HUES48 (cell line): ENCODE measurements around the gene ITPRID1.
"Not testable (repeated sequence)": the region's sequence is repeated elsewhere in the genome, so short reads cannot be mapped to it uniquely, and the experiment has no call there.

ENCODE experiments used
- H3K27ac ChIP-seq: one replicate; pipeline ENCODE4 v1.7.0; 2013; ENCODE audit warnings: low read depth, low read length, inconsistent platforms
- H3K27me3 ChIP-seq: 2 replicates; pipeline ENCODE4 v1.6.1; 2013; ENCODE audit warnings: mild to moderate bottlenecking, low read length; ENCODE audit not compliant: control insufficient read depth, insufficient read depth
- H3K36me3 ChIP-seq: 2 replicates; pipeline ENCODE4 v1.6.1; 2013; ENCODE audit warnings: low read length; ENCODE audit not compliant: control insufficient read depth, insufficient read depth
- H3K4me1 ChIP-seq: 2 replicates; pipeline ENCODE4 v1.6.1; 2013; ENCODE audit warnings: mild to moderate bottlenecking, low read length; ENCODE audit not compliant: control insufficient read depth, insufficient read depth
- H3K4me3 ChIP-seq: 2 replicates; pipeline ENCODE4 v1.5.1; 2013; ENCODE audit warnings: mild to moderate bottlenecking, low read depth, low read length
- H3K9ac ChIP-seq: 2 replicates; pipeline ENCODE4 v1.6.1; 2013; ENCODE audit warnings: mild to moderate bottlenecking, low read depth, low read length, moderate library complexity
- H3K9me3 ChIP-seq: 2 replicates; pipeline ENCODE4 v1.6.1; 2013; ENCODE audit warnings: low read length; ENCODE audit not compliant: control insufficient read depth, insufficient read depth

Gene ITPRID1

GRCh38 chr7:31516680-31517502 is 3.0 kb downstream of the ITPRID1 start:
- no peaks in the 10 kb centered on the region for H3K27me3 ChIP-seq
- no peak overlapping the region for H3K4me3 ChIP-seq
- H3K9me3 ChIP-seq: peaks cover 6% of the 10 kb centered on the region; the same call in 1 of the 2 replicates
- no peak overlapping the region for H3K9ac ChIP-seq
- H3K4me1 ChIP-seq: no peaks in the 10 kb centered on the region
- H3K27ac ChIP-seq: no peak overlapping the region
- H3K36me3 ChIP-seq: no peaks in the 10 kb centered on the region

GRCh38 chr7:31517513-31517912 is 3.6 kb downstream of the ITPRID1 start:
- peaks cover 6% of the 10 kb centered on the region; the same call in 1 of the 2 replicates for H3K9me3 ChIP-seq
- no peak overlapping the region for H3K27ac ChIP-seq
- H3K36me3 ChIP-seq: no peaks in the 10 kb centered on the region
- H3K4me1 ChIP-seq: no peaks in the 10 kb centered on the region
- no peak overlapping the region for H3K9ac ChIP-seq
- H3K27me3 ChIP-seq: no peaks in the 10 kb centered on the region
- H3K4me3 ChIP-seq: no peak overlapping the region

- no peaks in the 10 kb centered on the region for H3K36me3 ChIP-seq
- H3K27ac ChIP-seq: no peak overlapping the region
- no peak overlapping the region for H3K9ac ChIP-seq
- no peaks in the 10 kb centered on the region for H3K4me1 ChIP-seq
- no peak overlapping the region for H3K4me3 ChIP-seq
- H3K27me3 ChIP-seq: no peaks in the 10 kb centered on the region
- H3K9me3 ChIP-seq: peaks cover 6% of the 10 kb centered on the region; the same call in 1 of the 2 replicates
These were observed 4.9 kb downstream of the ITPRID1 start for GRCh38 chr7:31518766-31519165.

- H3K27me3 ChIP-seq: no peaks in the 10 kb centered on the region
- H3K9me3 ChIP-seq: no peaks in the 10 kb centered on the region
- no peak overlapping the region for H3K9ac ChIP-seq
- no peaks in the 10 kb centered on the region for H3K36me3 ChIP-seq
- H3K27ac ChIP-seq: no peak overlapping the region
- H3K4me1 ChIP-seq: no peaks in the 10 kb centered on the region
- H3K4me3 ChIP-seq: no peak overlapping the region
These were observed 7.6 kb downstream of the ITPRID1 start for GRCh38 chr7:31521336-31522010.

- H3K4me3 ChIP-seq: no peak overlapping the region
- H3K27me3 ChIP-seq: no peaks in the 10 kb centered on the region
- H3K27ac ChIP-seq: no peak overlapping the region
- no peaks in the 10 kb centered on the region for H3K4me1 ChIP-seq
- no peaks in the 10 kb centered on the region for H3K36me3 ChIP-seq
- no peaks in the 10 kb centered on the region for H3K9me3 ChIP-seq
- no peak overlapping the region for H3K9ac ChIP-seq
These were observed 13.0 kb downstream of the ITPRID1 start for GRCh38 chr7:31526864-31527263.

- Histone ChIP-seq H3K27me3 (no peaks in the 10 kb centered on the region), H3K9me3 (no peaks in the 10 kb centered on the region), H3K27ac (no peak overlapping the region), H3K36me3 (no peaks in the 10 kb centered on the region), H3K9ac (no peak overlapping the region), H3K4me3 (no peak overlapping the region), H3K4me1 (no peaks in the 10 kb centered on the region)
These were observed 15.2 kb downstream of the ITPRID1 start for GRCh38 chr7:31529103-31529502.

GRCh38 chr7:31540651-31541185 is 26.8 kb downstream of the ITPRID1 start:
- not testable (repeated sequence) for H3K27me3 ChIP-seq, H3K9me3 ChIP-seq, H3K9ac ChIP-seq, H3K27ac ChIP-seq, H3K4me1 ChIP-seq, H3K4me3 ChIP-seq, H3K36me3 ChIP-seq

GRCh38 chr7:31545549-31545948 is 31.7 kb downstream of the ITPRID1 start:
- no peak overlapping the region for H3K4me3 ChIP-seq
- peaks cover 6% of the 10 kb centered on the region; the same call in 1 of the 2 replicates for H3K4me1 ChIP-seq
- H3K27me3 ChIP-seq: no peaks in the 10 kb centered on the region
- H3K27ac ChIP-seq: no peak overlapping the region
- H3K9ac ChIP-seq: no peak overlapping the region
- H3K9me3 ChIP-seq: no peaks in the 10 kb centered on the region
- H3K36me3 ChIP-seq: no peaks in the 10 kb centered on the region

- Histone ChIP-seq H3K36me3 (no peaks in the 10 kb centered on the region), H3K27ac (no peak overlapping the region), H3K9ac (no peak overlapping the region), H3K4me1 (peaks cover 11% of the 10 kb centered on the region), H3K27me3 (no peaks in the 10 kb centered on the region), H3K9me3 (no peaks in the 10 kb centered on the region), H3K4me3 (no peak overlapping the region)
These were observed 35.7 kb downstream of the ITPRID1 start for GRCh38 chr7:31549611-31550010.

GRCh38 chr7:31550432-31550831 is 36.5 kb downstream of the ITPRID1 start:
- Histone ChIP-seq H3K9ac (no peak overlapping the region), H3K4me3 (no peak overlapping the region), H3K4me1 (peaks cover 11% of the 10 kb centered on the region), H3K36me3 (no peaks in the 10 kb centered on the region), H3K27me3 (no peaks in the 10 kb centered on the region), H3K9me3 (no peaks in the 10 kb centered on the region), H3K27ac (no peak overlapping the region)

- no peaks in the 10 kb centered on the region for H3K27me3 ChIP-seq
- H3K4me3 ChIP-seq: no peak overlapping the region
- H3K9ac ChIP-seq: no peak overlapping the region
- H3K36me3 ChIP-seq: no peaks in the 10 kb centered on the region
- peaks cover 11% of the 10 kb centered on the region for H3K4me1 ChIP-seq
- no peak overlapping the region for H3K27ac ChIP-seq
- no peaks in the 10 kb centered on the region for H3K9me3 ChIP-seq
These were observed 39.8 kb downstream of the ITPRID1 start for GRCh38 chr7:31553661-31554081.
